ENCODE measurements around the gene RAB31. TPM values are rescaled to one million over a fixed set of nuclear protein-coding genes. Genes with fewer than 3 reads are reported as not detected.

RAB31 gene
- total RNA-seq, 2 donors from 2014 or later, result 4.7 to 16.0 TPM

DNA sequence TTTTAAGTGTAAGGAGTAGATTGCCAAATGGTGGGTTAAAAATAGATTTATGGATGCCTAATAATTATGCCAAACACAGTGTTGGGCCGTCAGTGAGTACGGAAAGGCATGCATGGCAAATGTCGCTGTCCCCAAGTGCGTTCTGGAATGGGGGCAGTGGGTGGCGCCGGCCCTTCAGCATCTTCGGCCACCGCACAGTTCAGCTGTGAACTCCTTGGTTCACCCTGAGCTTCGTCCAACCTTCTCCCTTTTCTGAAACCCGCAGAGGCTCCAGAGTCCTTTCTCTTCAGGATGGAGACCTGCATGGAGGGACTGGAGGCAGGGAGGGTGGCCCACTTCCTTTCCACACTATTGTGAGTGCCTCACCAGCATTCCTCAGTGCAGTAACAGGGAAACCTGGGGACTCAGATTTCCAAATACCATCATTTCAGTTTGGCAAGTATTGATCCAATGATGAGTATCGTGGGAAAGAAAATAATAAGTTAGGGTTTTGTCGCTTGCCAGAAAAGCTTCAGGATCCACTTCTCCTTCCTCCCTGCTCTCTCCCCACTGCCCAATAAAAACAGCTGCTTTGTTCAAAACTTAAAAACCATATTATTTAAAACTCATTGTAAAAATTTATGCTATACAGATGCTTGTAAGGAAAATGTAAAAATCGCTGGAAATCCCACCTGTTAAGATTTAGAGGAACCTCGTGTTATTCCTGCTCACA is 103.0 kb downstream of the RAB31 start:
- Histone ChIP-seq H3K9me3 (no peaks in the 10 kb centered on the region), H3K27me3 (no peaks in the 10 kb centered on the region), H3K4me3 (no peak overlapping the region), H3K4me1 (no peaks in the 10 kb centered on the region), H3K9ac (ENCODE audit: low read depth in 2 of 2, low read length in 2 of 2) (no peak overlapping the region), H3K27ac (no peak overlapping the region), H3K36me3 (no peaks in the 10 kb centered on the region)
- TF ChIP-seq CTCF (IDR thresholded peaks at IDR 0.05), result no peak
- intact Hi-C loops (cut with DNase I), result no loop called here
- no peak for DNase-seq

GRCh38 chr18:9811978-9812377 is 103.9 kb downstream of the RAB31 start:
- intact Hi-C loops (cut with DNase I), result no loop called here
- TF ChIP-seq CTCF (IDR thresholded peaks at IDR 0.05), result no peak
- Histone ChIP-seq H3K27ac (no peak overlapping the region), H3K4me1 (no peaks in the 10 kb centered on the region), H3K4me3 (no peak overlapping the region), H3K36me3 (no peaks in the 10 kb centered on the region), H3K9ac (ENCODE audit: low read depth in 2 of 2, low read length in 2 of 2) (no peak overlapping the region), H3K9me3 (no peaks in the 10 kb centered on the region), H3K27me3 (no peaks in the 10 kb centered on the region)
- no peak for DNase-seq

GRCh38 chr18:9814431-9814830 is 106.3 kb downstream of the RAB31 start:
- DNase-seq, result no peak
- no peak overlapping the region for H3K9ac ChIP-seq (ENCODE audit: low read depth in 2 of 2, low read length in 2 of 2)
- H3K4me1 ChIP-seq, result no peaks in the 10 kb centered on the region
- no peak for TF ChIP-seq CTCF (IDR thresholded peaks at IDR 0.05)
- no peaks in the 10 kb centered on the region for H3K36me3 ChIP-seq
- no peaks in the 10 kb centered on the region for H3K9me3 ChIP-seq
- H3K27ac ChIP-seq, result no peak overlapping the region
- intact Hi-C loops (cut with DNase I), result no loop called here
- no peak overlapping the region for H3K4me3 ChIP-seq
- H3K27me3 ChIP-seq, result no peaks in the 10 kb centered on the region

DNA sequence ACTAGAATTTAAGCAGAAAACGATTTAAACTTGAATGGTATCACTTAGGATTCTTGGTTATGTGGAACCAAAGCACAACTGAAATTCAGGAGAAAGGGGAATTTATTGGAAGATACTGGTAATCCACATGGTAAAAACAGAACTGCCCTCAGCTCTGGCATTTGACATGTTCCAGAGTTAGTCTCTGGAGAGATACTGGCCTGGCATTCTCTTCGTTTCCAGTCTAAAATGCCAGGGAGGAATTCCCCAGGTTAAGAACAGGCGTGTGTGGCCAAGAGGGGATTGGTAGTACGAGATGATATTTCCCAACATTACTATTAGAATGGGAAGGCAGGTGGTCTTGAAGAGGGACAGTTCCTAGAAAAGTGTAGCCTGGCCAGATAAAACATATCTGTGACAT is 109.2 kb downstream of the RAB31 start:
- DNase-seq, result no peak
- intact Hi-C loops (cut with DNase I), result no loop called here
- Histone ChIP-seq H3K9ac (ENCODE audit: low read depth in 2 of 2, low read length in 2 of 2) (no peak overlapping the region), H3K4me3 (no peak overlapping the region), H3K9me3 (no peaks in the 10 kb centered on the region), H3K36me3 (no peaks in the 10 kb centered on the region), H3K27ac (no peak overlapping the region), H3K4me1 (no peaks in the 10 kb centered on the region), H3K27me3 (no peaks in the 10 kb centered on the region)
- no peak for TF ChIP-seq CTCF (IDR thresholded peaks at IDR 0.05)

DNA sequence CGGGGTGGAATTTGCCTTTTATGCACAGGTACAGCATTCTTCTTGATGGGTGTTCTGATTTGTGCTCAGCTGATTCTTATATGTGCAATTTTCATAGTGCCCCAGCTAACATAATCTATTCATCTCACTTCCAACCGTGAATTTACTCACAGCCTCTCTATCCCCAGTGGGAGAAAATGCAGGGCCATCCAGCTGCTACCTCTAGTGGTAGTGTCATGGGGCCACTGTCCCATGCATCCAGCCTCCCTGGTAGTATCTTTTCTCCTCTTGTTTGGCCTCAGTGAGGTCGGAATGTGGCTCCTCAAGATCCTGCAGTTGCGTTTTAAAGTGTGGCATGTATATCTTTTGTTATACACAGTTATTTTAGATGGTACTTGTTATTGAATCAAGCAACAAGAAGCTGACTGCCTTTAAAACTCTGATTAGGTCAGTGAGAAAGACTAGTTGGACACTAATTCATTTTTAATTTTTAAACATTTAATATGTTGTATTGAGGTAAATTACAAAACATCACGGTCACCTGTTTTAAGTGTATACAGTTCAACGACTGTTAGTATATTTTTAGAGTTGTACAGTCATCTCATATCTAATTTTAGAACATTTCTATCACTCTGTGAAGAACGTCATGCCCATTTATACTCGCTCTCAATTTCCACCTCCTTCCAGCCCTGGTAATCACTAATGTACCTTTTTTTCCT is 109.8 kb downstream of the RAB31 start:
- Histone ChIP-seq H3K4me1 (no peaks in the 10 kb centered on the region), H3K27me3 (no peaks in the 10 kb centered on the region), H3K9ac (ENCODE audit: low read depth in 2 of 2, low read length in 2 of 2) (no peak overlapping the region), H3K9me3 (no peaks in the 10 kb centered on the region), H3K27ac (no peak overlapping the region), H3K36me3 (no peaks in the 10 kb centered on the region), H3K4me3 (no peak overlapping the region)
- no peak for TF ChIP-seq CTCF (IDR thresholded peaks at IDR 0.05)
- intact Hi-C loops (cut with DNase I), result no loop called here
- no peak for DNase-seq

Data from colonic mucosa (tissue), 4 donors.